HEK293T (cell line): ENCODE measurements around the gene GNB2.

Source experiments
- ARNT ChIP-seq: fragments of 450-650 bp; IDR thresholded peaks from 2 replicates; pipeline ENCODE4 v1.6.1; 2017; ENCODE audit warnings: mild to moderate bottlenecking
- BHLHE40 ChIP-seq: fragments of 450-650 bp; IDR thresholded peaks from 2 replicates; pipeline ENCODE4 v1.6.1; 2016; ENCODE audit warnings: mild to moderate bottlenecking, moderate library complexity, borderline replicate concordance
- ELF4 ChIP-seq: fragments of 450-650 bp; IDR thresholded peaks from 2 replicates; pipeline ENCODE4 v1.6.1; 2017; ENCODE audit warnings: antibody characterized with exemption
- FOXA1 ChIP-seq: fragments of 450-650 bp; IDR thresholded peaks from 2 replicates; pipeline ENCODE4 v1.6.1; 2016; ENCODE audit warnings: mild to moderate bottlenecking
- FOXK2 ChIP-seq: fragments of 450-650 bp; IDR thresholded peaks from 2 replicates; pipeline ENCODE4 v1.6.1; 2016; ENCODE audit warnings: mild to moderate bottlenecking
- FOXM1 ChIP-seq: fragments of 450-650 bp; IDR thresholded peaks from 2 replicates; pipeline ENCODE4 v1.6.1; 2017; ENCODE audit warnings: mild to moderate bottlenecking, borderline replicate concordance
- NFRKB ChIP-seq: fragments of 450-650 bp; IDR thresholded peaks from 2 replicates; pipeline ENCODE4 v1.6.1; 2016; ENCODE audit warnings: mild to moderate bottlenecking, moderate library complexity
- SUZ12 ChIP-seq: fragments of 450-650 bp; IDR thresholded peaks from 2 replicates; pipeline ENCODE4 v1.6.1; 2016; ENCODE audit warnings: mild to moderate bottlenecking
- TARDBP ChIP-seq: fragments of 450-650 bp; IDR thresholded peaks from 2 replicates; pipeline ENCODE4 v1.6.1; 2016
- ZNF384 ChIP-seq: fragments of 450-650 bp; IDR thresholded peaks from 2 replicates; pipeline ENCODE4 v1.6.1; 2016

- no peak for TF ChIP-seq ELF4
- TF ChIP-seq SUZ12: no peak
- no peak for TF ChIP-seq FOXM1
- no peak for TF ChIP-seq FOXK2
- no peak for TF ChIP-seq TARDBP
- no peak for TF ChIP-seq BHLHE40
- no peak for TF ChIP-seq ARNT
- no peak for TF ChIP-seq NFRKB
- TF ChIP-seq ZNF384: no peak
- no peak for TF ChIP-seq FOXA1
These were observed 40.4 kb upstream of the GNB2 start for GRCh38 chr7:100632951-100633717.
